Measurements from ENCODE around the gene TMEM184C.

TMEM184C gene

GRCh38 chr4:147580396-147580795 is 36.8 kb upstream of the TMEM184C start:
- no peaks in the 10 kb centered on the region for H3K9me2 ChIP-seq (replicated peaks; ENCODE audit: insufficient read depth, low read length)
- H3K4me2 ChIP-seq (ENCODE audit: low read depth, low read length), result no peak overlapping the region
- TF ChIP-seq, protein P1, sequence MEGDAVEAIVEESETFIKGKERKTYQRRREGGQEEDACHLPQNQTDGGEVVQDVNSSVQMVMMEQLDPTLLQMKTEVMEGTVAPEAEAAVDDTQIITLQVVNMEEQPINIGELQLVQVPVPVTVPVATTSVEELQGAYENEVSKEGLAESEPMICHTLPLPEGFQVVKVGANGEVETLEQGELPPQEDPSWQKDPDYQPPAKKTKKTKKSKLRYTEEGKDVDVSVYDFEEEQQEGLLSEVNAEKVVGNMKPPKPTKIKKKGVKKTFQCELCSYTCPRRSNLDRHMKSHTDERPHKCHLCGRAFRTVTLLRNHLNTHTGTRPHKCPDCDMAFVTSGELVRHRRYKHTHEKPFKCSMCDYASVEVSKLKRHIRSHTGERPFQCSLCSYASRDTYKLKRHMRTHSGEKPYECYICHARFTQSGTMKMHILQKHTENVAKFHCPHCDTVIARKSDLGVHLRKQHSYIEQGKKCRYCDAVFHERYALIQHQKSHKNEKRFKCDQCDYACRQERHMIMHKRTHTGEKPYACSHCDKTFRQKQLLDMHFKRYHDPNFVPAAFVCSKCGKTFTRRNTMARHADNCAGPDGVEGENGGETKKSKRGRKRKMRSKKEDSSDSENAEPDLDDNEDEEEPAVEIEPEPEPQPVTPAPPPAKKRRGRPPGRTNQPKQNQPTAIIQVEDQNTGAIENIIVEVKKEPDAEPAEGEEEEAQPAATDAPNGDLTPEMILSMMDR (IDR thresholded peaks at IDR 0.05; ENCODE audit: low read length), result no peak
- TF ChIP-seq EZH2 (optimal IDR thresholded peaks at IDR 0.05; ENCODE audit: low read depth, low read length), result no peak
- no peak for TF ChIP-seq EZH2phosphoT487 (IDR thresholded peaks at IDR 0.05; ENCODE audit: low read length)
- DNase-seq, result no peak
- H3K9ac ChIP-seq (ENCODE audit: low read length), result no peak overlapping the region
- no peak overlapping the region for H2AFZ ChIP-seq (ENCODE audit: low read length)
- H3K79me2 ChIP-seq (ENCODE audit: low read length), result no peaks in the 10 kb centered on the region
- H3K36me3 ChIP-seq (replicated peaks; ENCODE audit: insufficient read depth, low read length), result no peaks in the 10 kb centered on the region
- H3K27ac ChIP-seq (ENCODE audit: low read length), result no peak overlapping the region
- no peaks in the 10 kb centered on the region for H3F3A ChIP-seq (ENCODE audit: insufficient read depth, low read length)
- H3K4me3 ChIP-seq (ENCODE audit: low read length), result no peak overlapping the region
- no peaks in the 10 kb centered on the region for H4K20me1 ChIP-seq (ENCODE audit: insufficient read depth, low read length)
- no peaks in the 10 kb centered on the region for H3K27me3 ChIP-seq (replicated peaks; ENCODE audit: insufficient read depth, low read length)
- H3K9me3 ChIP-seq (replicated peaks; ENCODE audit: insufficient read depth, low read length), result no peaks in the 10 kb centered on the region
- no peaks in the 10 kb centered on the region for H3K4me1 ChIP-seq (ENCODE audit: low read length)

- H3K9me2 ChIP-seq (replicated peaks; ENCODE audit: insufficient read depth, low read length), result no peaks in the 10 kb centered on the region
- no peak overlapping the region for H3K9ac ChIP-seq (ENCODE audit: low read length)
- H3K4me2 ChIP-seq (ENCODE audit: low read depth, low read length), result no peak overlapping the region
- no peaks in the 10 kb centered on the region for H4K20me1 ChIP-seq (ENCODE audit: insufficient read depth, low read length)
- H3K79me2 ChIP-seq (ENCODE audit: low read length), result no peaks in the 10 kb centered on the region
- no peaks in the 10 kb centered on the region for H3K4me1 ChIP-seq (ENCODE audit: low read length)
- H2AFZ ChIP-seq (ENCODE audit: low read length), result no peak overlapping the region
- H3K9me3 ChIP-seq (replicated peaks; ENCODE audit: insufficient read depth, low read length), result no peaks in the 10 kb centered on the region
- no peak for DNase-seq
- H3K27ac ChIP-seq (ENCODE audit: low read length), result no peak overlapping the region
- H3K36me3 ChIP-seq (replicated peaks; ENCODE audit: insufficient read depth, low read length), result no peaks in the 10 kb centered on the region
- H3F3A ChIP-seq (ENCODE audit: insufficient read depth, low read length), result no peaks in the 10 kb centered on the region
- no peak overlapping the region for H3K4me3 ChIP-seq (ENCODE audit: low read length)
- H3K27me3 ChIP-seq (replicated peaks; ENCODE audit: insufficient read depth, low read length), result no peaks in the 10 kb centered on the region
- TF ChIP-seq EZH2 (optimal IDR thresholded peaks at IDR 0.05; ENCODE audit: low read depth, low read length) (no peak), EZH2phosphoT487 (IDR thresholded peaks at IDR 0.05; ENCODE audit: low read length) (no peak)
- TF ChIP-seq, protein P1 (IDR thresholded peaks at IDR 0.05; ENCODE audit: low read length), result no peak
These were observed 35.4 kb upstream of the TMEM184C start for GRCh38 chr4:147581606-147582350.

GRCh38 chr4:147582386-147583060 is 34.7 kb upstream of the TMEM184C start:
- Histone ChIP-seq H3K4me2 (ENCODE audit: low read depth, low read length) (no peak overlapping the region), H2AFZ (ENCODE audit: low read length) (no peak overlapping the region), H3K27me3 (replicated peaks; ENCODE audit: insufficient read depth, low read length) (no peaks in the 10 kb centered on the region), H3K9me3 (replicated peaks; ENCODE audit: insufficient read depth, low read length) (no peaks in the 10 kb centered on the region), H3K9me2 (replicated peaks; ENCODE audit: insufficient read depth, low read length) (no peaks in the 10 kb centered on the region), H3K27ac (ENCODE audit: low read length) (no peak overlapping the region), H3K36me3 (replicated peaks; ENCODE audit: insufficient read depth, low read length) (no peaks in the 10 kb centered on the region), H3K79me2 (ENCODE audit: low read length) (no peaks in the 10 kb centered on the region), H3K9ac (ENCODE audit: low read length) (no peak overlapping the region), H4K20me1 (ENCODE audit: insufficient read depth, low read length) (no peaks in the 10 kb centered on the region), H3K4me3 (ENCODE audit: low read length) (no peak overlapping the region), H3F3A (ENCODE audit: insufficient read depth, low read length) (no peaks in the 10 kb centered on the region), H3K4me1 (ENCODE audit: low read length) (no peaks in the 10 kb centered on the region)
- DNase-seq, result no peak
- no peak for TF ChIP-seq EZH2 (optimal IDR thresholded peaks at IDR 0.05; ENCODE audit: low read depth, low read length)
- TF ChIP-seq, protein P1 (IDR thresholded peaks at IDR 0.05; ENCODE audit: low read length), result no peak
- no peak for TF ChIP-seq EZH2phosphoT487 (IDR thresholded peaks at IDR 0.05; ENCODE audit: low read length)
